Erythroblast (primary cell): ENCODE measurements around the gene TAF15.

ENCODE experiments used
- DNase-seq, 2 experiments: peaks; one replicate each; lab custom pipeline; 2025; lab: John Stamatoyannopoulos, UW
- GATA1 ChIP-seq: IDR thresholded peaks from 2 replicates; pipeline ENCODE4 v1.6.1; 2011; ENCODE audit warnings: low read depth, mild to moderate bottlenecking, control low read depth, low read length, moderate library complexity
- POLR2A ChIP-seq: IDR thresholded peaks from 2 replicates; pipeline ENCODE4 v1.6.1; 2011; ENCODE audit warnings: mild to moderate bottlenecking, low read length

The TAF15 gene

DNA sequence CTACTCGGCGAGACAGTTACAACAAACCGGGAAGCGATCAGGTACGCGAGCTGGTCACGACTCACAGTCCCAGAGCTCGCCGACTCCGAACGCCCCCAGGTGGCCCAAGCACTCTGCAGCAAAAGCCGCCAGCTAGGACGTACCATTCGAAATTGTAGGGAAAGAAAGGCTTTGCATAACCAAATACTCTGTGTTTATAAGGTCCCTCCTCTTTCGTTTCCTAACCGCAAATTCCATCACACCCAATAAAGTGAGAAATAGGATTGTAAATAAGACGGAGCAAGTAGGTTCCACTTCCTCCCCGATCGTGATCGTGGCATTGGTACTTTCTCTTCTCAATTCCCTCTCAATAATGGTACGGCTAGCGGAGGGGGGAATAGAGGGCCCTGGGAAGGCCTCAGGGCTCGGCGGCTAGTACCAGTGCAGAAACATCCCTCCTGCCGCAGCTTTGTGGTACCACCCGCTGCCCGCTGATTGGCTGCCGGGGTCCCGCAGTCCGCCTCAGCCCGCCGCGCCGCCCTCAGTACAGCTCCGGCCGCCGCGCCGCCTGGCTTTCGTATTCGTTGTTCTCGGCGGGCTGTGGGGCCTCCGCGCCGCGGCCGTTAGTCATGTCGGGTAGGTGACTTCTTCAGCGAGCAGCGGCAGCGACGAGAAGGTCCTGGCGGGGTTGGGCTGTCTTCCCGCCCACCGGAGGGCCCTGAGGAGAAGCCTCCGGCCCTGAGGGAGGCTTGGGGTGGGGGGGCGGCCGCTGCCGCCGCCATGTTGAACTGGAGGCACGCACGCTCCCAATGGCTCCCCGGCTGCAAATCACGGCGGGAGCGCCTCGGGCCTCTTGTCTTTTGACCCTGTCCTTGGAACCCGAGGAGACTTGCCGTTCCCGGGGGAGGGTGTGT is at the start of gene TAF15:
Gene TAF15 (plus strand): TSS at position 523 of the 893 bp plus-strand sequence. CDS start 86 bp downstream, at position 609.
- peak; percentile 97 for TF ChIP-seq POLR2A
- no peak for TF ChIP-seq GATA1

GRCh38 chr17:35760587-35760986 is 48.7 kb upstream of the TAF15 start, which contains the start of gene C17orf50:
C17orf50 (plus strand) TSS chr17:35760887; CDS start chr17:35760942, 55 bp downstream.
- no peak for DNase-seq
- TF ChIP-seq POLR2A (no peak), GATA1 (no peak)

More for the DNA sequence above, at the start of gene TAF15:
- DNase-seq: peak; percentile 98 to 99

DNA sequence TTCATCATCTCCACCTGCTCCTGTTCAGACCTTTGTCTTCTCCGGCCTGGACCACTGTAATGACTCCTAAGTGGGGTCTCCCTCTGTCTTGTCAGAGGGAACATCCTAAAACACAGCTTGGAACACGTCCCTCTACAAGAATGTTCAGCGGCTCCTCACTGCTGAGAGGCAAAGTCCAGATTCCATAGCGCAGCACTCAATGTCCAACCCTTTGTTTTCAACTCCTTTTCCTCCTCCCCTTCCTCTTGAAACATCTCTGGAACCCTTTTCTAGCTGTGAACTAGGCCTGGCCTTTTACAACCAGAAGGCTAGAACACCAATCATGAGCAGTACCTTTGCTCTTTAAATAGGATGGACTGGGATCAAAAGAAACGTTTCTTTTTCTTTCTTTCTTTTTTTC is 47.7 kb upstream of the TAF15 start:
- no peak for TF ChIP-seq GATA1
- no peak for TF ChIP-seq POLR2A
- DNase-seq: no peak

DNA sequence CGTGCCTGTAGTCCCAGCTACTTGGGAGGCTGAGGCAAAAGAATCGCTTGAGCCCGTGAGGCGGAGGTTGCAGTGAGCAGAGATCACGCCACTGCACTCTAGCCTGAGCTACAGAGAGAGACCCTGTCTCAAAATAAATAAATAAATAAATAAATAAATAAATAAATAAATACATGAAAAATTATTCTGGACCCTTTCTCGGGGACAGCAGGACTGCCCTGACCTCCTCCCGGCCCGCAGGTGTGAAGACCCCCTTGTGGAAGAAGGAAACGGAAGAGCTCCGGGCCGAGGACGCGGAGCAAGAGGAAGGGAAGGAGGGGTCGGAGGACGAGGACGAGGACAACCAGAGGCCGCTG is 45.5 kb upstream of the TAF15 start:
- DNase-seq: no peak
- TF ChIP-seq POLR2A: no peak
- TF ChIP-seq GATA1: no peak

GRCh38 chr17:35764123-35764991 is 44.9 kb upstream of the TAF15 start:
- peak; percentile 89 to 93 for DNase-seq
- TF ChIP-seq GATA1 (no peak), POLR2A (no peak)

DNA sequence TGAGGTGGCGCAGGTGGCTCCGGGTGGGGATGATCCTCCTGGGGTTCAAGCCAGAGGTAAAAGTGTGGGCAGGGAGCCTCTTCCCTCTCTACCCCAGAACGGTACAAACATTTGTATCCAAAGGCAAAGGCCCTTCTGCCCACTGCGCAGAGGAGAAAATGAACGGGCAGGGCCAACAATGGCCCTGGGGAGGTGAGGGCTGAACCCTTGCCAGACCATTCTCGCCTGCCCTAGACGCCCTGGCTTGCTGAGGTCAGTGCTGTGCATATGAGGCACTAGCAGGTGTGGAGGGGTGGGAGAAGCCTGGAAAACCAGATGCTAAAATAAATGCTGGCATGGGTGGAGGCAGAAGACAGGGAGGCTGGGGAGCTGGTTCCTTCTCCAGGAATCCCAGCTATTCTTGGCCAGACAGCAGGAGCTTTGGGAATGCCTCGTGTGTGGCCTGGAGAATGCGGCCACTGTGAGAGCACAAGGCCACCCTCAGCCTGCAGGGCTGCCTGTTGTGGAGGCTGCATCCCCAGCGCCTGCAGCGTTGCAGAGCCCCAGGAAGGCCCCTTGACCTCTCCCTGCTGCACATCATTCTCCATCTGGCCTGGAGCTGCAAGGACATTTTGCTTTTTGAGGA is 44.1 kb upstream of the TAF15 start:
- no peak for DNase-seq
- TF ChIP-seq POLR2A: no peak
- TF ChIP-seq GATA1: no peak

- no peak for DNase-seq
- TF ChIP-seq POLR2A (no peak), GATA1 (no peak)
Observed at GRCh38 chr17:35765756-35766488, 43.4 kb upstream of the TAF15 start.

GRCh38 chr17:35766489-35766877 is 42.8 kb upstream of the TAF15 start:
- DNase-seq: no peak
- no peak for TF ChIP-seq POLR2A
- TF ChIP-seq GATA1: no peak

GRCh38 chr17:35766903-35767510 is 42.3 kb upstream of the TAF15 start:
- DNase-seq: peak in 1 of 2 experiments; percentile 30
- no peak for TF ChIP-seq GATA1
- TF ChIP-seq POLR2A: no peak

GRCh38 chr17:35768797-35769196 is 40.5 kb upstream of the TAF15 start:
- no peak for DNase-seq
- no peak for TF ChIP-seq GATA1
- no peak for TF ChIP-seq POLR2A

DNA sequence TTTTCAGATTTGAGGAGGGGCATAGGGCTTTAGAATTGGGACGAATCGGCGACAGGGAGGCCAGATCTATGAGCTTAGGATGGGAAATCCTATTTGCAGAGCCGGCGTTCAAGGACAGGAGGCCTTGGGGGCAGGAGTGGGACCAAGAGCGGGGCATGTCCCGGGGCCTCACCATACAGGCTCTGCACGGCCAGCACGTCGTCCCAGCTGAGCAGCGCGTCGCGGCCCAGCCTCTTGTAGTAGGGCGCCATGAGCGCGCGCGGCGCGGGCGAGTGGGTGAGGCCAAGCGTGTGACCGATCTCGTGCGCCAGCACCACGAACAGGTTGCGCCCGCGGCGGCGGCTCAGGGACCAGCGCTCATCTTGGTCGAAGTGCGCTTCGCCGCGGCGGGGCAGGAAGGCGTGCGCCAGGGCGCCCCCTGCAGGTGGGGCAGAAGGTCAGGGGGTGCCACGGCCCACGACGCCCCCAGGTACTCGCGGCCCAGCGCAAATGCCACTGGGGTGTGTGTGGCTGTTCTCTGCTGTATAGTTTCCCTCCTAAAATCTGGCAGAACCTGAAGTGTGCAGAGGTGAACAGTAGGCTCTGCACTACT is 39.3 kb upstream of the TAF15 start:
- TF ChIP-seq POLR2A (no peak), GATA1 (no peak)
- DNase-seq: no peak

GRCh38 chr17:35773129-35773528 is 36.2 kb upstream of the TAF15 start:
- no peak for DNase-seq
- no peak for TF ChIP-seq POLR2A
- no peak for TF ChIP-seq GATA1
